ENCODE results near the gene SORCS3.

DNA sequence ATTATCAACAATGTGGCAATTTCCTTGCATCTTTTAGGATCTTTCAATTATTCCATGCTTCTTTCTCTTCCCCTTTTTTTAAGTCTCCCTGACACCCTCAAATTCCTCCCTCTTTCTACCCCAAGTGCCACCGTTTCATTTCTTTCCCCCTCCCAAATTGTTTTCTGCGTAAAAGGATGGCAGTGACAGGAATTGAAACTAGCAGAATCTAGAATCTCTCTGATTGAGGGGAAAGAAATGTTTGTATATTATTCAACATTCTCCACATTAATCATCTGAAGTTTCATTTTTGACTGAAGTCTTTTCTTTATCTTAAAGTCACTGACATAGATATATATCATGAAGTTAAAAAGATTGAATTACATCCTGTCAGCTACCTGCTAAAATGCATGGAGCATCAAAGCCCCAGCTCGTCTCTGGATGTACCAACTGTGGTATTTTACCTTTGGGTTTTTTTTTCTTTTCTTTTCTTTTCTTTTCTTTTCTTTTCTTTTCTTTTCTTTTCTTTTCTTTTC is 633.5 kb downstream of the SORCS3 start:
- TF ChIP-seq TAF1 (IDR thresholded peaks at IDR 0.05; ENCODE audit: low read depth, low read length) (no peak), POLR2A (IDR thresholded peaks at IDR 0.05; ENCODE audit: low read depth, low read length) (no peak)
